ENCODE results near the gene EXOC6B.

The EXOC6B gene

DNA sequence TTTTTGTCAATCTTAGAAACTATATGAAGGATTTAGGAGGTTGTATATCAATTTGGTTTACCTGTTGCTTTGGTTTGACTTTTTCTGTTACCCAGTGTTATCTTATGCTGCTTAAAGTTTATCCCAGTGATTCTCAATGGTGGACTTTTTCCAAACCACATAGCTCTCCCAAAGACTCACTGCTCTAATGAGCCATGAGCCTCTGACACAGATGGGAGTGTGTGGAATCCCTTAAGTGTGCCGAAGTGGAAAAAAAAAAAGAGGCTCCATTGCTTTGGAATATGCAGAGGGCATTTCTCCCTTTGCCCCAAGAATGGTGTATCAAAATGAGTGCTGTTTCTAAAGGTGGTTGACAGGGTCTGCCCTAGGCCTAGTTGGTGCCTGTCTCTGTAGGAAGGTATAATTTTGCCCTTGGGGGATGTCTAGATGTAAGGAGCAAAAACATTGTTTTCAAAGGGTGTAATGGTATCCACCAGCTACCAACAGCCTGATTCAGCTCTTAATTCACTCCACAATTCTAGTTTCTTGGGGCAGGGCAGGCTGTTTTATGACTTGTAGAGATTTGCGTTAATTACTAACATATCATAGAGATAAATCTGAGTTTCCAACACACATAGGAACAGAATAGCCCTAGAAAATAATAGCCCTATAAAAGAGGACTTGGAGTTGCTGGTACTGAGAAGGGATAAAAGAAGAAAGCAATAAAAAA lies 613.9 kb downstream of the EXOC6B start:
- H4K20me1 ChIP-seq (ENCODE audit: insufficient read depth, low read length): no peaks in the 10 kb centered on the region
- DNase-seq (no peak), ATAC-seq (ENCODE audit: insufficient read depth, low read depth) (no peak)
- no peak overlapping the region for H3K9ac ChIP-seq (ENCODE audit: low read depth, low read length)
- TF ChIP-seq, protein P1, sequence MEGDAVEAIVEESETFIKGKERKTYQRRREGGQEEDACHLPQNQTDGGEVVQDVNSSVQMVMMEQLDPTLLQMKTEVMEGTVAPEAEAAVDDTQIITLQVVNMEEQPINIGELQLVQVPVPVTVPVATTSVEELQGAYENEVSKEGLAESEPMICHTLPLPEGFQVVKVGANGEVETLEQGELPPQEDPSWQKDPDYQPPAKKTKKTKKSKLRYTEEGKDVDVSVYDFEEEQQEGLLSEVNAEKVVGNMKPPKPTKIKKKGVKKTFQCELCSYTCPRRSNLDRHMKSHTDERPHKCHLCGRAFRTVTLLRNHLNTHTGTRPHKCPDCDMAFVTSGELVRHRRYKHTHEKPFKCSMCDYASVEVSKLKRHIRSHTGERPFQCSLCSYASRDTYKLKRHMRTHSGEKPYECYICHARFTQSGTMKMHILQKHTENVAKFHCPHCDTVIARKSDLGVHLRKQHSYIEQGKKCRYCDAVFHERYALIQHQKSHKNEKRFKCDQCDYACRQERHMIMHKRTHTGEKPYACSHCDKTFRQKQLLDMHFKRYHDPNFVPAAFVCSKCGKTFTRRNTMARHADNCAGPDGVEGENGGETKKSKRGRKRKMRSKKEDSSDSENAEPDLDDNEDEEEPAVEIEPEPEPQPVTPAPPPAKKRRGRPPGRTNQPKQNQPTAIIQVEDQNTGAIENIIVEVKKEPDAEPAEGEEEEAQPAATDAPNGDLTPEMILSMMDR (IDR thresholded peaks at IDR 0.05; ENCODE audit: borderline replicate concordance, extremely low read depth, low read length, poor library complexity, severe bottlenecking): no peak
- TF ChIP-seq EZH2 (IDR thresholded peaks at IDR 0.05; ENCODE audit: borderline replicate concordance, low read depth, low read length, severe bottlenecking): no peak
- no peak overlapping the region for H3K27ac ChIP-seq (ENCODE audit: low read length)
- H3K36me3 ChIP-seq (ENCODE audit: insufficient read depth, low read length): no peaks in the 10 kb centered on the region
- H3K4me2 ChIP-seq (ENCODE audit: insufficient read depth, low read length): no peak overlapping the region
- no peaks in the 10 kb centered on the region for H3K4me1 ChIP-seq (ENCODE audit: insufficient read depth, low read length)
- H3K27me3 ChIP-seq (ENCODE audit: insufficient read depth, low read length, poor library complexity): no peaks in the 10 kb centered on the region
- H2AFZ ChIP-seq (ENCODE audit: low read depth, low read length): no peak overlapping the region
- H3K4me3 ChIP-seq (ENCODE audit: low read depth in 1 of 2, low read length in 2 of 2): no peak overlapping the region
- no peaks in the 10 kb centered on the region for H3K9me3 ChIP-seq (ENCODE audit: insufficient read depth, low read length, severe bottlenecking)
- no peaks in the 10 kb centered on the region for H3K79me2 ChIP-seq (ENCODE audit: insufficient read depth, low read length)

DNA sequence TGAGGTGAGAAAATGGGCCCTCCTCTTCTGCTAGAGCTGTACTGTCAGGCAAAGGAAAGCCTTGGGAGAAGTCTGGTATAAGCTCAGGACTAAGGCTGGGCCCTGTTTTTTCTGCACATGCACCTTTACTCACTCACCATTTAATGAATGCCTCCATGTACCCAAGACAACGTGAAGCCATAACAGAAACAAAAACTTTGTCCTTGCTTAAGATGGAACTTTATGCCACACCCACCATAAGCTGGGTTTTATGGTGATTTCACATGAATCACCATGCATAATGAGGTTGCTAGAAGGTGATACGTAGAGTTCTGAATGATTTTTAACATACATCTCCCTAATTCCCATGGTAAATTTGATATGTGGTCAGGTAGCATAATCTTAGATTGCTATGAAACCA lies 614.5 kb downstream of the EXOC6B start:
- Histone ChIP-seq H3K4me3 (ENCODE audit: low read depth in 1 of 2, low read length in 2 of 2) (no peak overlapping the region), H3K9ac (ENCODE audit: low read depth, low read length) (no peak overlapping the region), H3K9me3 (ENCODE audit: insufficient read depth, low read length, severe bottlenecking) (no peaks in the 10 kb centered on the region), H3K4me1 (ENCODE audit: insufficient read depth, low read length) (no peaks in the 10 kb centered on the region), H3K27me3 (ENCODE audit: insufficient read depth, low read length, poor library complexity) (no peaks in the 10 kb centered on the region), H4K20me1 (ENCODE audit: insufficient read depth, low read length) (no peaks in the 10 kb centered on the region), H3K27ac (ENCODE audit: low read length) (no peak overlapping the region), H2AFZ (ENCODE audit: low read depth, low read length) (no peak overlapping the region), H3K36me3 (ENCODE audit: insufficient read depth, low read length) (no peaks in the 10 kb centered on the region), H3K79me2 (ENCODE audit: insufficient read depth, low read length) (no peaks in the 10 kb centered on the region), H3K4me2 (ENCODE audit: insufficient read depth, low read length) (no peak overlapping the region)
- ATAC-seq (ENCODE audit: insufficient read depth, low read depth): no peak
- no peak for DNase-seq
- TF ChIP-seq EZH2 (IDR thresholded peaks at IDR 0.05; ENCODE audit: borderline replicate concordance, low read depth, low read length, severe bottlenecking): no peak
- TF ChIP-seq, protein P1 (IDR thresholded peaks at IDR 0.05; ENCODE audit: borderline replicate concordance, extremely low read depth, low read length, poor library complexity, severe bottlenecking): no peak

DNA sequence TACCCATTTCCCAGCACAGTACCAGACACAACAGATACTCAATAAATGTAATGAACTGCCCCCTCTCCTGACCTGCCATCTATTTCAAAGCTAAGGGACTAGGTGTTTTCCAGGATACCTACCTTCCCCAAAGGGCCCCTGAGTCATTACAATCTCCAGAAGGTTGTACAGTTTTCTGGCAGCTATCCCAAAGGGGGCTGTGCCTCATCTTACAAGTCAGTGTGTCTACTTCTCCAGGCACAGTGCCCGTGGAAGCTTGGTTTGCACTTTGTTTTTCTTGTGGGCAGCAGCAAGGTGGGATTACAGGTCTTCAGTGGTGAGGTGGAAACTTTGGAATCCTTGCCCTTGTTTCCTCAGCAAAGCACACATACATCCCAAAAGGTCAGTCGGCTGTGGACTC lies 615.4 kb downstream of the EXOC6B start:
- Histone ChIP-seq H4K20me1 (ENCODE audit: insufficient read depth, low read length) (no peaks in the 10 kb centered on the region), H3K27me3 (ENCODE audit: insufficient read depth, low read length, poor library complexity) (no peaks in the 10 kb centered on the region), H3K9me3 (ENCODE audit: insufficient read depth, low read length, severe bottlenecking) (no peaks in the 10 kb centered on the region), H3K4me3 (ENCODE audit: low read depth in 1 of 2, low read length in 2 of 2) (no peak overlapping the region), H3K9ac (ENCODE audit: low read depth, low read length) (no peak overlapping the region), H3K36me3 (ENCODE audit: insufficient read depth, low read length) (no peaks in the 10 kb centered on the region), H3K4me1 (ENCODE audit: insufficient read depth, low read length) (no peaks in the 10 kb centered on the region), H2AFZ (ENCODE audit: low read depth, low read length) (no peak overlapping the region), H3K4me2 (ENCODE audit: insufficient read depth, low read length) (no peak overlapping the region), H3K27ac (ENCODE audit: low read length) (no peak overlapping the region), H3K79me2 (ENCODE audit: insufficient read depth, low read length) (no peaks in the 10 kb centered on the region)
- no peak for DNase-seq
- ATAC-seq (ENCODE audit: insufficient read depth, low read depth): no peak
- TF ChIP-seq EZH2 (IDR thresholded peaks at IDR 0.05; ENCODE audit: borderline replicate concordance, low read depth, low read length, severe bottlenecking): no peak
- TF ChIP-seq, protein P1 (IDR thresholded peaks at IDR 0.05; ENCODE audit: borderline replicate concordance, extremely low read depth, low read length, poor library complexity, severe bottlenecking): no peak
